Esophagus squamous epithelium (tissue), 4 donors: ENCODE results near the gene GAB3.

Source experiments
- POLR2A ChIP-seq, 4 donors: fragments of 450-650 bp; IDR thresholded peaks; one replicate each; pipeline ENCODE4 v1.6.1; 2017; ENCODE audit warnings: antibody characterized with exemption in 4 of 4, mild to moderate bottlenecking in 4 of 4, moderate library complexity in 3 of 4
- TF ChIP-seq, protein P1 (sequence below), 6 experiments: fragments of 450-650 bp in 4 of 6; fragments of 200-600 bp in 2 of 6; sonication (generic) in 2 of 6; IDR thresholded peaks; one replicate each; pipeline ENCODE4 v1.5.1; 2016 to 2019; ENCODE audit warnings: antibody characterized with exemption in 6 of 6, mild to moderate bottlenecking in 4 of 6, moderate library complexity in 4 of 6

DNA sequence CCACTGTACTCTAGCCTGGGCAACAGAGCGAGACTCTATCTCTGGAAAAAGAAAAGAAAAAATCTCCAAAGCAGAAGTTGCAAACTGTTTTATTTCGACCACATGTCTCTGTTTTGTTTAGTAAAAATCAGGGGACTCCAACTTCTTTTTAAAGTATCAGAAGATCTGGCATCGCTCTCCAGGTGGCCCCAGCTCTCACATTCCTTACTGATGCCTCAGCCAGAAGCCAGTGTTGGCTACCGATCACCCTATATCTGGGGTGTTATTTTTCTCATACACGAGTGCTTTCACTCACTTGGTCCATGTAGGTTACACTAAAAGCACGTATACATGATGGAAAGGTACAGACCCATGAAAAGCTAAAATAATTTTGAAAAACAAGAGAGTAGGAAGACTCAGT is 46.1 kb upstream of the GAB3 start:
- TF ChIP-seq, protein P1, sequence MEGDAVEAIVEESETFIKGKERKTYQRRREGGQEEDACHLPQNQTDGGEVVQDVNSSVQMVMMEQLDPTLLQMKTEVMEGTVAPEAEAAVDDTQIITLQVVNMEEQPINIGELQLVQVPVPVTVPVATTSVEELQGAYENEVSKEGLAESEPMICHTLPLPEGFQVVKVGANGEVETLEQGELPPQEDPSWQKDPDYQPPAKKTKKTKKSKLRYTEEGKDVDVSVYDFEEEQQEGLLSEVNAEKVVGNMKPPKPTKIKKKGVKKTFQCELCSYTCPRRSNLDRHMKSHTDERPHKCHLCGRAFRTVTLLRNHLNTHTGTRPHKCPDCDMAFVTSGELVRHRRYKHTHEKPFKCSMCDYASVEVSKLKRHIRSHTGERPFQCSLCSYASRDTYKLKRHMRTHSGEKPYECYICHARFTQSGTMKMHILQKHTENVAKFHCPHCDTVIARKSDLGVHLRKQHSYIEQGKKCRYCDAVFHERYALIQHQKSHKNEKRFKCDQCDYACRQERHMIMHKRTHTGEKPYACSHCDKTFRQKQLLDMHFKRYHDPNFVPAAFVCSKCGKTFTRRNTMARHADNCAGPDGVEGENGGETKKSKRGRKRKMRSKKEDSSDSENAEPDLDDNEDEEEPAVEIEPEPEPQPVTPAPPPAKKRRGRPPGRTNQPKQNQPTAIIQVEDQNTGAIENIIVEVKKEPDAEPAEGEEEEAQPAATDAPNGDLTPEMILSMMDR (IDR thresholded peaks at IDR 0.05), result no peak
- no peak for TF ChIP-seq POLR2A (IDR thresholded peaks at IDR 0.05)
